ENCODE measurements around the gene SLC9A8.

Gene SLC9A8

DNA sequence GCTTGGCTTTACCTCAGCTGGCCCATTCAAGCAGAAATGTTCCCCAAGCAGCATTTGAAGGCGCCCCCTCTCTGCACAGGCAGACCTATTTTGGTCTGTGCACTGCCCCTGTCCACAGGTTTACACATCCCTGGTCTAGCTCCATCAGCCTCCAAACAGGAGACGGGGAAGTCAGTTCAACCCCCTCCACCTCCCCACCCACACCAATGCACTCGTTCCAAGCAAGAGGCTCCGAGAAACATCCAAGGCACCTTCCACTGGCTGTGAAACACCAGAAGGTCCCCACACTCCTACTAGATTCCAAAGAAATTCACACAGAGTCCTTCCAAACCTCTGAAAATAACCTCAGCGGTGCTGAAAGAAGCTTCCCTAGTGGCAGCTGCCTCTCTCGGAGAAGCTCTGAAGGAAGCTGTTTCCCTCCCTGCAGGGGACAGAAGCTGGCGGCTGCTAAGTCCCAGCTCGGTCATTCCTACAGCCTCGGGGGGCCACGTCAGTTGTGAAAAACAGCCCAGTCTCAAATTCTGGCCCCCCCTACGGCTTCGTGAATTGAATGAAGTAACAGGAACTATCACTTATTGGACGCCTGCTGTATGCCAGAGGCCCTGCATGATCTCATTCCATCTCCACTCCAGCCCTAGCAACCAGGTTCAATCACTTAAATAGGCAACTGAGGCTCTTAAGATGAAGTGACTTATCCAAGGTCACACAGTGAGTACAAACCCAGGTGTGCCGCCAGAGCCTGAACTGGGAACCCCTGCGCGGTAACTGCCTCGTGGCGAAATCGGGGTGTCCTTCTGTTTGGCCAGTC lies 101.9 kb downstream of the SLC9A8 start (continued):
- TF ChIP-seq, protein P1, sequence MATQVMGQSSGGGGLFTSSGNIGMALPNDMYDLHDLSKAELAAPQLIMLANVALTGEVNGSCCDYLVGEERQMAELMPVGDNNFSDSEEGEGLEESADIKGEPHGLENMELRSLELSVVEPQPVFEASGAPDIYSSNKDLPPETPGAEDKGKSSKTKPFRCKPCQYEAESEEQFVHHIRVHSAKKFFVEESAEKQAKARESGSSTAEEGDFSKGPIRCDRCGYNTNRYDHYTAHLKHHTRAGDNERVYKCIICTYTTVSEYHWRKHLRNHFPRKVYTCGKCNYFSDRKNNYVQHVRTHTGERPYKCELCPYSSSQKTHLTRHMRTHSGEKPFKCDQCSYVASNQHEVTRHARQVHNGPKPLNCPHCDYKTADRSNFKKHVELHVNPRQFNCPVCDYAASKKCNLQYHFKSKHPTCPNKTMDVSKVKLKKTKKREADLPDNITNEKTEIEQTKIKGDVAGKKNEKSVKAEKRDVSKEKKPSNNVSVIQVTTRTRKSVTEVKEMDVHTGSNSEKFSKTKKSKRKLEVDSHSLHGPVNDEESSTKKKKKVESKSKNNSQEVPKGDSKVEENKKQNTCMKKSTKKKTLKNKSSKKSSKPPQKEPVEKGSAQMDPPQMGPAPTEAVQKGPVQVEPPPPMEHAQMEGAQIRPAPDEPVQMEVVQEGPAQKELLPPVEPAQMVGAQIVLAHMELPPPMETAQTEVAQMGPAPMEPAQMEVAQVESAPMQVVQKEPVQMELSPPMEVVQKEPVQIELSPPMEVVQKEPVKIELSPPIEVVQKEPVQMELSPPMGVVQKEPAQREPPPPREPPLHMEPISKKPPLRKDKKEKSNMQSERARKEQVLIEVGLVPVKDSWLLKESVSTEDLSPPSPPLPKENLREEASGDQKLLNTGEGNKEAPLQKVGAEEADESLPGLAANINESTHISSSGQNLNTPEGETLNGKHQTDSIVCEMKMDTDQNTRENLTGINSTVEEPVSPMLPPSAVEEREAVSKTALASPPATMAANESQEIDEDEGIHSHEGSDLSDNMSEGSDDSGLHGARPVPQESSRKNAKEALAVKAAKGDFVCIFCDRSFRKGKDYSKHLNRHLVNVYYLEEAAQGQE (tag by site-specific recombination; IDR thresholded peaks at IDR 0.05): no peak
- TF ChIP-seq ZNF514 (tag by site-specific recombination; IDR thresholded peaks at IDR 0.05) (no peak), ZFHX2 (tag by site-specific recombination; conservative IDR thresholded peaks at IDR 0.05) (peak; percentile 62), ZNF394 (tag by site-specific recombination; IDR thresholded peaks at IDR 0.05; ENCODE audit: borderline replicate concordance) (peak; percentile 75; the same call in 1 of the 2 replicates), ZNF335 (tag by site-specific recombination; conservative IDR thresholded peaks at IDR 0.05) (peak; percentile 96), TCF7L2 (IDR thresholded peaks at IDR 0.05; ENCODE audit: borderline replicate concordance, low read depth, low read length) (no peak), ZNF114 (tag by site-specific recombination; IDR thresholded peaks at IDR 0.05) (no peak), ZNF274 (IDR thresholded peaks at IDR 0.05; ENCODE audit: low read length) (no peak), ZNF274 (tag by site-specific recombination; IDR thresholded peaks at IDR 0.05; ENCODE audit: borderline replicate concordance) (no peak), ZNF555 (tag by site-specific recombination; conservative IDR thresholded peaks at IDR 0.05) (no peak), ZNF214 (tag by site-specific recombination; IDR thresholded peaks at IDR 0.05; ENCODE audit: borderline replicate concordance) (no peak), ZNF175 (tag by site-specific recombination; IDR thresholded peaks at IDR 0.05) (no peak), BCL11B (tag by site-specific recombination; IDR thresholded peaks at IDR 0.05; ENCODE audit: low read depth) (no peak)
- TF ChIP-seq, protein P2, sequence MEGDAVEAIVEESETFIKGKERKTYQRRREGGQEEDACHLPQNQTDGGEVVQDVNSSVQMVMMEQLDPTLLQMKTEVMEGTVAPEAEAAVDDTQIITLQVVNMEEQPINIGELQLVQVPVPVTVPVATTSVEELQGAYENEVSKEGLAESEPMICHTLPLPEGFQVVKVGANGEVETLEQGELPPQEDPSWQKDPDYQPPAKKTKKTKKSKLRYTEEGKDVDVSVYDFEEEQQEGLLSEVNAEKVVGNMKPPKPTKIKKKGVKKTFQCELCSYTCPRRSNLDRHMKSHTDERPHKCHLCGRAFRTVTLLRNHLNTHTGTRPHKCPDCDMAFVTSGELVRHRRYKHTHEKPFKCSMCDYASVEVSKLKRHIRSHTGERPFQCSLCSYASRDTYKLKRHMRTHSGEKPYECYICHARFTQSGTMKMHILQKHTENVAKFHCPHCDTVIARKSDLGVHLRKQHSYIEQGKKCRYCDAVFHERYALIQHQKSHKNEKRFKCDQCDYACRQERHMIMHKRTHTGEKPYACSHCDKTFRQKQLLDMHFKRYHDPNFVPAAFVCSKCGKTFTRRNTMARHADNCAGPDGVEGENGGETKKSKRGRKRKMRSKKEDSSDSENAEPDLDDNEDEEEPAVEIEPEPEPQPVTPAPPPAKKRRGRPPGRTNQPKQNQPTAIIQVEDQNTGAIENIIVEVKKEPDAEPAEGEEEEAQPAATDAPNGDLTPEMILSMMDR (tag by site-specific recombination; IDR thresholded peaks at IDR 0.05): peak; percentile 65
- TF ChIP-seq, protein P3, sequence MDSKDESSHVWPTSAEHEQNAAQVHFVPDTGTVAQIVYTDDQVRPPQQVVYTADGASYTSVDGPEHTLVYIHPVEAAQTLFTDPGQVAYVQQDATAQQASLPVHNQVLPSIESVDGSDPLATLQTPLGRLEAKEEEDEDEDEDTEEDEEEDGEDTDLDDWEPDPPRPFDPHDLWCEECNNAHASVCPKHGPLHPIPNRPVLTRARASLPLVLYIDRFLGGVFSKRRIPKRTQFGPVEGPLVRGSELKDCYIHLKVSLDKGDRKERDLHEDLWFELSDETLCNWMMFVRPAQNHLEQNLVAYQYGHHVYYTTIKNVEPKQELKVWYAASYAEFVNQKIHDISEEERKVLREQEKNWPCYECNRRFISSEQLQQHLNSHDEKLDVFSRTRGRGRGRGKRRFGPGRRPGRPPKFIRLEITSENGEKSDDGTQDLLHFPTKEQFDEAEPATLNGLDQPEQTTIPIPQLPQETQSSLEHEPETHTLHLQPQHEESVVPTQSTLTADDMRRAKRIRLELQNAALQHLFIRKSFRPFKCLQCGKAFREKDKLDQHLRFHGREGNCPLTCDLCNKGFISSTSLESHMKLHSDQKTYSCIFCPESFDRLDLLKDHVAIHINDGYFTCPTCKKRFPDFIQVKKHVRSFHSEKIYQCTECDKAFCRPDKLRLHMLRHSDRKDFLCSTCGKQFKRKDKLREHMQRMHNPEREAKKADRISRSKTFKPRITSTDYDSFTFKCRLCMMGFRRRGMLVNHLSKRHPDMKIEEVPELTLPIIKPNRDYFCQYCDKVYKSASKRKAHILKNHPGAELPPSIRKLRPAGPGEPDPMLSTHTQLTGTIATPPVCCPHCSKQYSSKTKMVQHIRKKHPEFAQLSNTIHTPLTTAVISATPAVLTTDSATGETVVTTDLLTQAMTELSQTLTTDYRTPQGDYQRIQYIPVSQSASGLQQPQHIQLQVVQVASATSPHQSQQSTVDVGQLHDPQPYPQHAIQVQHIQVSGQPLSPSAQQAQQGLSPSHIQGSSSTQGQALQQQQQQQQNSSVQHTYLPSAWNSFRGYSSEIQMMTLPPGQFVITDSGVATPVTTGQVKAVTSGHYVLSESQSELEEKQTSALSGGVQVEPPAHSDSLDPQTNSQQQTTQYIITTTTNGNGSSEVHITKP (tag by site-specific recombination; IDR thresholded peaks at IDR 0.05): peak; percentile 32; the same call in 1 of the 2 replicates
- TF ChIP-seq, protein P4, sequence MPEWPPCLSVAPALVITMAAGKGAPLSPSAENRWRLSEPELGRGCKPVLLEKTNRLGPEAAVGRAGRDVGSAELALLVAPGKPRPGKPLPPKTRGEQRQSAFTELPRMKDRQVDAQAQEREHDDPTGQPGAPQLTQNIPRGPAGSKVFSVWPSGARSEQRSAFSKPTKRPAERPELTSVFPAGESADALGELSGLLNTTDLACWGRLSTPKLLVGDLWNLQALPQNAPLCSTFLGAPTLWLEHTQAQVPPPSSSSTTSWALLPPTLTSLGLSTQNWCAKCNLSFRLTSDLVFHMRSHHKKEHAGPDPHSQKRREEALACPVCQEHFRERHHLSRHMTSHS (tag by site-specific recombination; IDR thresholded peaks at IDR 0.05): no peak

Data from HEK293 (cell line).